SH-SY5Y (cell line): ENCODE measurements around the gene DAGLA.

Source experiments
- GATA2 ChIP-seq: IDR thresholded peaks from 2 replicates; pipeline ENCODE4 v1.6.1; 2011; ENCODE audit warnings: mild to moderate bottlenecking, low read depth, low read length
- GATA3 ChIP-seq: IDR thresholded peaks from 2 replicates; pipeline ENCODE4 v1.6.1; 2011; ENCODE audit warnings: low read depth, mild to moderate bottlenecking, low read length, moderate library complexity

Gene DAGLA

DNA sequence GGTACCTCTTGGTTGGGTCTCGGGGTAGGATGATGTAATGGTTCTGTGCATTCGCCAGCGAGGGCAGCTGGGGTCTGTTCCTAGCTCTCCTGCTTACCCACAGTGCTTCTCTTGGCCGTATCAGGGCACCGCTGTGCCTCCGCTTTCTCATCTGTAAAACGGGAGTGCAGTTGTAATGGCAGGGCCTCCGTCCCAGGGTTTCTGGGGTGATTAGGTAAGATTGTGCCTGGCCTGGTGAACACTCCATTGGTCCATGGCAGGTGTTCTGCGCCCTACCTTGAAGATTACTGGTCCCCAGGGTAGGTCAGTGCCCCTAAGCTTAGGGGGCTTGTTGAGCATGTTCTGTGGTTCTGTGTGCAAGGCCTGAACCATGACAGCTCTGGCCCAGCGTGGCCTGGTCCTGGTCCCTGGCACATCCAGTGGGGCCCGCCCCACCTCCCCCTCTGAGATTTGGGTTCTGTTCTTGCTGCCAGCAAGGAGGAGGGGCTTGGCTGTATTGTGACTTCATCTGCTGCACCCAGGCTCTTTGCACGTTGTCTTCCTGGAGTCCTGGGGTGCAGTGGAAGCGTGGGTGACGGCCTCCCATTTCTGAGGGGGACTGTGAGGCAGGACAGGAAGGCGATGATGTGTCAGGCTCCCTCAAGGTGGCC lies 77.1 kb downstream of the DAGLA start:
- TF ChIP-seq GATA2 (no peak), GATA3 (no peak)

DNA sequence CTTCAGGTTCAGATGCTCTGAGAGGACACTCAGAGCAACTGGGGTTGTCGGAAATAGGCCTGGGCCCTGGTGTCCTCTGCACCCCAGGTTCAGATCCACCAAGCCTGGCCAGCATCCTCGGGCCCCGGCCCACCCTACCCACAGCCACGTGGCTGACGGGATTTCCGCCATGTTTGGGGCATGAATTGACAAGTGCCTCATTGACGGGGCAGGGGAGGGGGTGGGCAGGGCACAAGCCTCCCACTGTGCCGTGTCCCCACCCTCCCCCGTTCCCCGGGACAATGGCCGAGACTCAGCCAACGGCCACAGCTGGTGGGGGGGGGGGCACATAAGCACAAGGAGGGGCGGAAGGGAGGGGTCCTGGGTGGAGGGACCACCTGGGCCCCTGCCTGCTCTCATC lies 80.8 kb downstream of the DAGLA start:
- TF ChIP-seq GATA3: no peak
- no peak for TF ChIP-seq GATA2

DNA sequence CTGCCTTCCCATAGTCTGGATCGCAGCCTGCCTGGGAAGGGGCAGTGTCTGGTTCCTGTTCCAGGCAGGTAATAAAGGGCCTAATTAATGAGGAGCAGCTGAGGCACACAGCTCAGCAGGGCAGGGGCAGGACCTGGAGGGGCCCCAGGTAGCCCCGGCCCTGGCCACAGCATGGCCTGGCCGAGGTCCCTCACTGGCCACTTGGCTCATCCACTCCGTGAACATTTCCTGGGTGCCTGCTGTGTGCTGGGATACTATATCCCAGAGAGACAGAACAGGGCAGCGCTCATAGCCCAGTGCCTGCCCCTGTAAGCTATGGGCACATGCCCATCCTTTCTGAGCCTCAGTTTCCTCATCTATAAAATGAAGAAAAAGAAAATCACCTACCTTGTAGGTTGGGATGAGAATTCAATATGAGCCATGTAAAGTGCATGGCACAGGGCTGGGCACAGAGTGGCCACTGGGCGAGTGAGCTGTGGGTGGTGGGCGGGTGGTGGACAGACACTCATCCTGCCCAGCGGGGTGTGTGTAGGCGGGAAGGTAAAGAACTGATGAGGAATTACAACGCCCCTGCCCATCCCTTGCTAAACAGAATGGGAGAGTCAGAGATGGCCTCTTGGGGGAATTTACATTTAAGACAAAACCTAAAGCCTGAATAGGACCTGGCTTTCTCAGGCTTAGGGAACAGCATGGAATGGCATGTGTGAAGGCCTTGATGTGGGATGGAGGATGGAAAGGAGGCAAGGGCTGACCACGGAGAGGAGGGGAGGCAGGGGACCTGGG lies 81.4 kb downstream of the DAGLA start:
- no peak for TF ChIP-seq GATA2
- TF ChIP-seq GATA3: no peak

DNA sequence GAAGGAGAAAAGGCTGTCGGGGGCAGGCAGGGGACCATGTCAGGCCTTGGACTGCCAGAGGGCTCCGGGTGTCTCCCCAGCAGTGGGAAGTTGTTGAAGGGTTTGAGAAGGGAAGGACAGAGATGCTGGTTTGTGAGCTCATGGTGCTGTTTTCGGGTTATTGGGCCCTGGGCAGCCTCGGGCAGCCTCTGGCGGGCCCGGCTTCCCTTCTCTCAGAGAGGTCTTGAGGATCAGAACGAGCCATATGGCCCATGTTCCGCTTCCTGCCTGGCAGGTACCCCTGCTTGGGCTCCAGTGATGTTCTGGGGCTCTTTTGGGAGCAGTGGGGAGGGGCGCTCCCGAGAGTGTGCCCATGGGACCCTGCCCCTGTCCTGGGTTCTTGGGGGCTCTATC lies 82.0 kb downstream of the DAGLA start:
- TF ChIP-seq GATA3 (no peak), GATA2 (no peak)

DNA sequence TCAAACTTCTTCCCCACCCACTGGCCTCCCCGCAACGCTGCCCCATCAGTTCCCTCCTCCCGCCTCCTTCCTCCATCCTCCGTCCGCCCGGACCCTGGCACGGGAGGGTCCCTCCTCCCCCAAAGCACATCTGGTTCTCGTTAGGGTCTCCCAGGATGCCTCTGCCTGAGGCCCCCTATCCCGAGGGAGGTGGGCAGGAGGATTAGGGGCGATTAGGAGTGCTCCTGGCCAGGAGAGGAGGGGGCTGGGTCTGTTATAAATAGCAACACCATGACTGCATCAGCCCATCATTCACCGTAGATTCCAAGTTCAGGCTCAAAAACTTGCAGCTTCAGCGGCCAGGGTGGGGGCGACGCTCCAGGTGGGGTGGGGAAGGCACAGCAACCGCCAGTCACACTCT lies 82.6 kb downstream of the DAGLA start:
- TF ChIP-seq GATA2: no peak
- no peak for TF ChIP-seq GATA3

DNA sequence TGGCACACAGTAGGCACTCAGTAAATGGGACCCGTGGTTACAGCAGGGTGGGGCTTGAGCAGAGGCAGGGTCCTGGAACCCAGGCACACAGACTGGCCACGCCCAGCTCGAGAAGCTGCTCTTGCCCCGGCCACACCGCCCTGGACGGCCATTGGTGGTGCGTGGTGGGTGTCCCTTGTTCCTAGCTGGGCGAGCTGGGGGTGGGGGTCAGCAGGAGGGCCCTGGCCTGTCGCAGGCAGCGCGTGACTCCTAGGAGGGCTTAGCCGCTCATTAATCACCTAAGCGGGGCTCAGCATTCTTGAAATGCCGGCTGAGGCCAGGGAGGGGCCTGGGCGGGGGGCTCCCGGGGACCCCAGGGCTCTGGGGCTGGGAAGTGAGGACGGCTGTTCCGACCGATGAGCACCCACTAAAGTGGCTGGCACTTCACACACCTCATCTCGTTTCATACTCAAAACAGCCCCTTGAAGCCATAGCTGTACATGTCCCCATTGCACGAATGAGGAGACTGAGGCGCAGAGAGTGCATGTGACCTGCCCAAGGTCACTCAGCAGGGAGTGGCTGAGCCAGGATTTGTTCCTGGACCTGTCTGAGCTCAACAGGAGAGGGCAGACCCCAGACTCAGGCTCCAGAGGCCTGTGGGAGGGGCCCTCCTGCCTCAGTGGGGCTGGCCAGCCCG lies 83.9 kb downstream of the DAGLA start:
- no peak for TF ChIP-seq GATA3
- no peak for TF ChIP-seq GATA2

DNA sequence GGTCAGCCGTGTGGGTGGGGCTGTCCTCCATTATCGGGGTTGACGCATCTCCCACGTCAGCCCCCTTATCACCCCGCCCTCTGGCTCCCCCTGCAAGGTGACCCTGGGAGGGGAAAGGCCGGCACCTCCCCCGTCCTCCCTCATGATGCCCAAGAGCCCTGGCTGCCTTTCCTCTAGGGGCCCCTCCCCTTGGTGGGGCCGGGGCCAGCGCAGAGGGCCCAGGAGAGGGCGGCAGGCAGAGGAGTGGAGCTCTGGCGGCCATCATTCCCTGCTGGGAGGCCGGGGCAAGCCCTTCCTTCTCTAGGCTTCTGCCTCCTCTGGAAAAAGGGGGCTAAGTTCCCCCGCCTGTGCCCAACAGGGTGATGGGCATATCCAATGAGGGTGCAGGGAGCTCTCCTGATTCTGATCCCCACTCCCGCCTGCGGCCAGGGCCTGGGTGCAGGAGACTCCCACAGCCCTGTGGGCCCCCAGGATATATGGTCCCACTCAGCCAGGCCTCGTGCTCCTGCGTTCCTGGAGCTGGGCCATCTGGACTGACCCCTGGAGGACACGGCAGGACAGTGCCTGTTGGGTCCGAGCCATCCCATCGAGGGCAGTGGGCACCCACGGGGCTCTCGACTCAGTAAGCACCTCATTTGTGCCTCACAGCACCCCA lies 84.5 kb downstream of the DAGLA start:
- no peak for TF ChIP-seq GATA3
- no peak for TF ChIP-seq GATA2

DNA sequence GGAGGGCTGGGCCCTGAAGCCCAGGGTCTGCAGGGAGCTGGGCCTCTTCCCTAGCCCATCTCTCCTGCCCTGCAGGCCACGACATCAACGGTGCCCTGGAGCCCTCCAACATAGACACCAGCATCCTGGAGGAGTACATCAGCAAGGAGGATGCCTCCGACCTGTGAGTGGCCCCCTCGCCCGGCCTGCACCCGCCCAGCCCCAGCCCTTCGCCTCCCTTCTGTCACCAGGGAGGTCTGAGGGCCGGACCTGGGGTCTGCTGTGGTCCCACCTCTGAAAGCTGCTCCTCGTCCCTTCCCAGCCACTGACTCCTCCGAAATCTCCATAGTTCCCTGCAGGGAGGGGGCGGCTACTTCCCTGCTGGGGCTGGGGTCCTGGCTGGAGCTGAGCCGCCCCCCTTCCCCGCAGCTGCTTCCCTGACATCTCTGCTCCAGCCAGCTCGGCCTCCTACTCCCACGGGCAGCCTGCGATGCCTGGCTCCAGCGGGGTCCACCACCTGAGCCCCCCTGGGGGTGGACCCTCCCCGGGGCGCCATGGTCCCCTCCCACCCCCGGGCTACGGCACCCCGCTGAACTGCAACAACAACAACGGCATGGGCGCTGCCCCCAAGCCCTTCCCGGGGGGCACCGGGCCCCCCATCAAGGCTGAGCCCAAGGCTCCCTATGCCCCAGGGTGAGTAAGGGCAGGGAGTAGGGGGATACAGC lies 85.5 kb downstream of the DAGLA start:
- TF ChIP-seq GATA3 (no peak), GATA2 (no peak)

DNA sequence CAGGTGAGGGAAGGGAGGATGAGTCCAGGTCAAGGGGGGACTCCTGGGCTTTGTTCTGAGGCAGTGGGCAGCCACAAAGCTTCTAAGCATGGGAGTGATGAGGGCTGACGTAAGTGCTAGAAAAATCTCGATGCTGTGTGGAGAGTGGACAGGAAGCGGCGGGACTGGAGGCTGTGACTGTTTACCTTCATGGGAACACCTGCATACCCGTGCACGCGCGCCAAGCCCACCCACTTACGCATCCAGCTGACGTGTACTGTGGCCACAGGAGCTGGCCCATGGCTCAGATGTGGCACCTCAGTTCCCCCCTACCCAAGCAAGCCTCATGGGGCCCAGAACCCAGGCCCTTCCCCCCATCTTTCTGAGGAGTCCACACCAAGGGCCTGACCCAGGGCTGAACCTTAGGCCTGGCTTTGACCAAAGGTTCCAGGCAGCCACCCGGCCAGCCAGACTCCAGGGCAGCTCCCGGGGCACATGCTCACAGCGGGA lies 86.2 kb downstream of the DAGLA start:
- TF ChIP-seq GATA3: no peak
- TF ChIP-seq GATA2: no peak

DNA sequence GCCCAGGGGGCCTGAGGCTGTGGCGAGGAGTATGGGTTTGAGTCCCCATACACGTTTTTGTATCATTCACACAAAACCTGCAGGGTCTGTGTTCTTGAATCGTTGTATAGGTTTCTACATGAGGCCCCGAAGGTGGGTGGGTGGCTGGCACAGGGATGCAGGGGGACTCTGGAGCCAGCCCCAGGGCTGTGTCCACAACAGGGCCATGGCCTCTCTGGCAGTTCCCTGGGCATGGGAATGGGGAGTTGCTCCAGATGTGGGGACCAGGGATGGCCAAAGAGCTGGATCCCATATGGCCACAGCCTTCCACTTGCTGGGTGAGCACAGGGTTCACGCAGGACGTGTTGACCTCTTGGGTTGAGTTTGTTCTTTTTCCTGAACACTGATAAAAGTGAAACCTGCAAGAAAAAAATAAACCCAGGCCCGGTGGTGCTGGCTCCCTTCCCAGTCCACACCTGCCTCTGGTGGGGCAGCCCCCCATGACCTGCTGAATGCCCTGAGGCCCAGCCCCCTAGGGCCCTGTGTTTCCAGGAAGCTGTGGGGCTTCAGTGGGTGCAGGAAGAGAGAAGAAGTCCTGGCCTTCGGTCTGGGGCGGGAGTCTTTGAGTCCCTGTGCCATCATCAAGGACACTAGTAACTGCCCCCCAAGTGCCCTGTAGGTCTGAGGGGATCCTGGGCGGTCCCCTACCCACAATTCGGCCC lies 88.3 kb downstream of the DAGLA start:
- TF ChIP-seq GATA2: no peak
- TF ChIP-seq GATA3: no peak

DNA sequence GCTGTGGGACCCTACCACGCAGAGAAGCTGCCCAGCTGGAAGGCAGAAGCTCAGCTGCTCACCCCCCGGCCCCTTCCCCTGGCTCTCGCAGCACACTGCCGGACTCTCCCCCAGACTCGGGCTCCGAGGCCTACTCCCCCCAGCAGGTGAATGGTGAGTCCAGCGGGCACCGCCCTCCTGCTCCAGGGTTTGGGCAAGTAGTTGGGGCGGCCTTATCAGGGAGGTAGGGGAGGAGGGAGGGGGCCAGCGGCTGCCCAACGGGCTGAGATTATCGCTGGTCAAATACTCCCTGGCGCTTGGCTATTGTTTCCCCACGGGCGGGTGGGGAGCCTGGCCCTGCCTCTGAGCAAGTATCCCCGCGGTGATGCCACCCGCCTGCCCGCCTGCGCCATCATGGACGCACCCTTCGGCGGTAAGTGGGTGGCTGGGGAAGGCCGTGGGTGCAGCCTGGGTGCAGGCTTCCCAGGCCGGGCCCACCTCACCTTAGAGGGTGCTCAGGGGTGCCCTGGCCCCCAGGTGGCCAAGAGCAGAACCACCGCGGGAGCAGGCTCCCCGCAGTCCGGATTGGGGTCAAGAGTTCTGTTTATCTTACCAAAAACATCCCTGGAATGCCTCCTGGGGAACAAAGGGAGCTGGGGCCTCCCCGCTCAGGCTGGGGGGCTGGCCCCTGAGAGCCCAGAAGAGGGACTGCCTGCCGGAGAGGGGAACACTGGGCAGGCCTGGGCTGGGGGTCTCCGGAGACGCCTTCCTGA lies 89.2 kb downstream of the DAGLA start:
- TF ChIP-seq GATA2 (no peak), GATA3 (no peak)

DNA sequence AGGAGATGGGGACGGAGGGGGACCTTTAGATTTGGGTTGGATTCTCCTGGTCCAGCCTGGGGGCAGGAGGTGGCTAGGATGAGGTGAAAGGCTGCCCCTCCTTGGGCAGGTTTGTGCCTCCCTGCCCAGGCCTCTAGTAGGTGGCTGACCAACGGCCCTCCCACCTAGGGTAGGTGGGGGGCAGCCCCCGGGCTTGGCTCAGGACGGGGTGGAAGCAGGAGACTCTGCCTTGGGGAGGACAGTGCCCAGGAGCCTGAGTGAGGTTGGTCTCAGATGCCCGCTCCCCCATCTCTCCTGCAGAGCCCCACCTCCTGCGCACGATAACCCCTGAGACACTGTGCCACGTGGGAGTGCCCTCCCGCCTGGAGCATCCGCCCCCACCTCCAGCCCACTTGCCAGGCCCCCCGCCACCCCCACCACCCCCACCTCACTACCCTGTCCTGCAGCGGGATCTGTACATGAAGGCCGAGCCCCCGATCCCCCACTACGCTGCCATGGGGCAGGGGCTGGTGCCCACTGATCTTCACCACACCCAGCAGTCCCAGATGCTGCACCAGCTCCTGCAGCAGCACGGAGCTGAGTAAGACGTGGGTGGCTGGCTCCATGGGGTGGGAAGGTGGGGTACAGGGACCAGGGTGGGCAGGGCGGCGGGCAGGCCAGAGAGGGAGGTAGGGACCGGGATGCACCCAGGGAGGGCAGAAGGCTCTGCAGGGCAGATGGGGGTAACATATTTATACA lies 89.9 kb downstream of the DAGLA start:
- TF ChIP-seq GATA2 (no peak), GATA3 (no peak)
